HG03354 (cell line): ENCODE data around the gene CTNNBL1.
A peak's percentile ranks its signal among the peaks of the same experiment; 100 is the strongest.
"Not testable (repeated sequence)": the region's sequence is repeated elsewhere in the genome, so short reads cannot be mapped to it uniquely, and the experiment has no call there.

ENCODE experiments used
- ATAC-seq: cut with Tn5 transposase; IDR thresholded peaks from one replicate; pipeline ENCODE4 v1.9.1; 2021; ENCODE audit warnings: mild to moderate bottlenecking; ENCODE audit not compliant: unreplicated experiment, poor library complexity, severe bottlenecking

Gene CTNNBL1, protein sequence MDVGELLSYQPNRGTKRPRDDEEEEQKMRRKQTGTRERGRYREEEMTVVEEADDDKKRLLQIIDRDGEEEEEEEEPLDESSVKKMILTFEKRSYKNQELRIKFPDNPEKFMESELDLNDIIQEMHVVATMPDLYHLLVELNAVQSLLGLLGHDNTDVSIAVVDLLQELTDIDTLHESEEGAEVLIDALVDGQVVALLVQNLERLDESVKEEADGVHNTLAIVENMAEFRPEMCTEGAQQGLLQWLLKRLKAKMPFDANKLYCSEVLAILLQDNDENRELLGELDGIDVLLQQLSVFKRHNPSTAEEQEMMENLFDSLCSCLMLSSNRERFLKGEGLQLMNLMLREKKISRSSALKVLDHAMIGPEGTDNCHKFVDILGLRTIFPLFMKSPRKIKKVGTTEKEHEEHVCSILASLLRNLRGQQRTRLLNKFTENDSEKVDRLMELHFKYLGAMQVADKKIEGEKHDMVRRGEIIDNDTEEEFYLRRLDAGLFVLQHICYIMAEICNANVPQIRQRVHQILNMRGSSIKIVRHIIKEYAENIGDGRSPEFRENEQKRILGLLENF

DNA sequence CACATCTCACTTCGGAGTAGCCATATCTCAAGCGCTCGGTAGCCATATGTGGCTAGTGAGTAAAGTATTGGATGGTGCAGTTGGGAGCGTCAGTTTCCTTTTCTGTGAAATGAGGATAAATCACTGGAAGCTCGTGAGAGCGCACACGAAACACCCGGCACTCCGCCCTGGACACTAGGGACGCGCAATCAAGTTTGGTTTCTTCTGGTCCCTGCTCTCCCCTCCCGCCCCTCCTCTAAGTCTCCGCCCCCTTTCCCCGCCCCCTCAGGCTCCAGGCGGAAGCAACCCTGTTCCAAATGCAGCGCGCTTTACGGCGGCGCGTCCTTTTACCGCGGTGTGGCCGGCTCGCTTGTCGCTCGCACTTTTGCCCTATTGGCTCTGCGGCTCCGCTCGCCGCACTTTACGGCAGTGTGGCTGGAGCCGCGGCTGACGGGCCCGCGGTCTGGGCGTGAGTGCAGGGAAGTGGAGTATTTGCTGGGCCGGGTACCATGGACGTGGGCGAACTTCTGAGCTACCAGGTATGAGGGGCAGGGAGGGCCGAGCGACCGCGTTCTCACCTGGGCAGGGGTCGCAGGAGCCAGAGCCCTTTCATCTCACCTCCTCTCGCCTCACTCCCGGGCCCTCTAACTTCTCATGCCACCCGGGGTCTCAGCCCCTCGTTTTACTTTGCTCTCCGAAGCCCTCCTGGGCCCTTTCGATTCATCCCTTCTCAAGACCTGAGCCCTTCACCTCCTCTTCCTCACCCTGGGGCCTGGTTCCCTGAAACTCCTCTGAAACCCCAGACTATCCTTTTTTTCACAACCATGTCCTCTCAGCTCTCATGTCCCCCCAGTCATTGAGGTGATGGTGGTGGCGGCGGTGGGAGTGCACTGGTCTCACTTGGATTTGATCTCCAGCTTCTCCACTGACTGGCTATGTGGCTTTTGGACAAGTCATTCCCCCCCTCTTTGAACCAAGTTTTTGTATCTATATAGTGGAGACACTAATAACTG lies at the start of gene CTNNBL1:
TSS of gene CTNNBL1 (plus strand) at position 396 of the 992 bp plus-strand sequence. CDS start at position 489, 93 bp downstream.
- ATAC-seq: peak; percentile 81

DNA sequence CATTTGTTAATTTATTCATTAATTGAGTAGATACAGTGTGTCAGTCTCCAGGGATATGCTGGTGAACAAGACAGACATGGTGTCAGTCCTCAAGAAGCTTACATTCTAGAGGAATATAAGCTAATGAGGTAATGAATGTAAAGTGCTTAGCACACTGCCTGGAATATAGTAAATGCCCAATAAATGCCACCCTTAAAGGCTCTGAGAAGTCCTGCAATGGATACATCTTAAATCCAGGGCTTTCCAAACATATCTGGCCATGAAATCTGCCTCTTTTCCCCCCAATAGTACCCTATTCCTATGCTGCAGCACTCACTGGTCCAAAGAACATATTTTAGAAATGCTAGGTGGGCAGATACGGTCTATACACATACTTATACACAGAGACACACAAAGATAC lies 49.2 kb upstream of the CTNNBL1 start:
- ATAC-seq: no peak

DNA sequence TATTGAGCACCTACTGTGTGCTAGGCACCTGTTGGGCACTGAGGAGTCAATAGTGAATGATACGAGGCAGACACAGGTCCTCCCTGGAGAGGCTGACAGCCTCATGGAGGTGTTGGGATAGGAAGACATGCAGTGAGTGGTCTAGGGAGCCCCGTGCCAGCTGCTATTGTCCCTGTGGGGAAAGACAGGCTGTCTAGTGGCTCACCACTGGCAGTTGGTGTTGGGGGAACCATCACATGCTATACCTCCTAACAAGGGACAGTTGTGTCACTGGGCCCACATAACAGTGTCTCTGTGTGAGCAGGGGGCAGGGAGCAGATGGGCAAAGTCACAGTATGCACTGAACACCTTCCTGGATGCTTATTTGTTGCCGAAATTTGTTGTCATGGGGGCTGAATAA lies 45.9 kb upstream of the CTNNBL1 start:
- no peak for ATAC-seq

DNA sequence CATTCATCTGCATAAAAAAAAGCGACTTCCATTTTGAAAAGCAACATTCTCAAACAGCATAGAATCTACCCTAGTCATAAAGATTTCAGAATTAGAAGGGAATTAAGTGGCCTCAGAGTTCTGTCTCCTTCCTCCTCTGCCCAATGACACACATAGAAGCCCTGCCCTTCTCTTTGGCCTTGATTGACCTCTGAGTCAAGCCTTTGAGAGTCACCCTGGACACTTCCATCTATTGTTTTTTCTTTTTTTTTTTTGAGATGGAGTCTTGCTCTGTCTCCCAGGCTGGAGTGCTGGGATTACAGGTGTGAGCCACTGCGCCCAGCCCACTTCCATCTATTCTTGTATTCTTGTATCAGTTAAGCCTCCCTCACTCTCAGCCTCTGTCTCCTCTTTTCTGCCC lies 44.8 kb upstream of the CTNNBL1 start:
- ATAC-seq: no peak

DNA sequence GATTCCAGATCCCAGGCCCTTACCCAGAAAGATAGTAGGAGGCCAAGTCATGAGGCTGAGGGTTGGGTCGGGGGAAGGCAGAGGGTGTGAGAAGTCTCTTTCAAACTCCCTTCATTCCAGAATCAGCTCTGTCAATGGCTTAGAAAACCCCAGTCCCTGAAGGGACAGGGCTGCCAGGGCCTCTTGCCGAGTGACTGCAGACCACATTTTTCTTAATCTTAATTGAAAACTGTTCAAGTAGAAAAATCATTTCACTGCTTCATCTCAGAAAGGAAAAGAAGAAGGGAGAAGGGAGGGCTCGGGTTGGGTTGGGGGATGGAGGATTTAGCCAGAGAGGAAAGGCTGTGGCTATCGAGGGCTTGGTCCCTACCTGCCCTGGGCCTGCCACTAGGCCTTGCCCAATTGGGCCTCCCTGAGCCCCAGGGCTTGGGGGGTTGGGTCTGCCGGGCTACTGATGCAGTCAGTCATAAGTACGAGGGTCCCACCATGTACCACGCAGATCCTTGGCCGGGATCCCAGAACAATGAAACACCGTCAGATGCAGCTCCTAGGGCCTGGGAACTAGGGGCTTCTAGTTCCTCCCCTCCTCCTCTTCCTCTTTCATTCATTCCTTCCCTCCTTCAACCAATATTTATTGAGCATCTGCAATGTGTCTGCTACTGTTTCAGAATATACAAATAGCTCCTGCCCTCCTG lies 44.0 kb upstream of the CTNNBL1 start:
- ATAC-seq: no peak

DNA sequence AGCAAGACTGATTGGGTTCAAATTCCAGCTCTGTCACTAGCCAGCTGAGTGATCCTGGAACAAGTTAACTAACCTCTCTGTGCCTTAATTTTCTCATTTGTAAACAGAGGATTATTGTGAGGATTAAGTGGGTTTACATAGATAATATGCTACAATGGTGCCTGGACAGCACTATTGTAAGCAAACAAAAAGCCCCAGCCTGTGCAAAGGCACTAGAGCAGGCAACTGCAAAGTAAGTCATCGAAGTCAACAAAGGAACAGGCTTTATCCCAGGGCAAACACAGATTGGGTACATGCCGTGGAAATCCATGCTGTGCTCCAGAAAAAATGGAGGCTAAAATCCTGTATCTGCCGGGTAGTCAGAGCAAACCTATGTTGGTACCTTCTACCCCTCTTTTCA lies 43.2 kb upstream of the CTNNBL1 start:
- no peak for ATAC-seq

DNA sequence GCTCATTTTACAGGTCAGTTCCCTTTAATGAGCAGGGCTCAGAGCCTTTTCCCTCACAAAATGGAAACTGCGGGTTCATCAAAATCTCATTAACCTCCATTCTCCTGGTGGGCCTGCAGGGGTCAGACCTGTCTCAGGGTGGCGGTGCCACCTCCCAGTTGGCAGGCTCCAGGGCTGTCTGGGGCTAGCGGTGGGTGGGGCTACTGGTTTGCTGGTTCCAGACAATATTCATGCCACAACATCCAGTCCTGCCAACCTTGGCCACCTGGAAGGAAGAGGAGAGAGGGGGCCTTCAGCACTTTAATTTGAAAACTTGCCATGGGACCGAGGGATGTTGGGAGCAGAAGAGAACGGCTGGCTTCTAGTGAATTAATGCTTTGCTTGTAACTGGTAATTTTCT lies 41.9 kb upstream of the CTNNBL1 start:
- ATAC-seq: no peak

DNA sequence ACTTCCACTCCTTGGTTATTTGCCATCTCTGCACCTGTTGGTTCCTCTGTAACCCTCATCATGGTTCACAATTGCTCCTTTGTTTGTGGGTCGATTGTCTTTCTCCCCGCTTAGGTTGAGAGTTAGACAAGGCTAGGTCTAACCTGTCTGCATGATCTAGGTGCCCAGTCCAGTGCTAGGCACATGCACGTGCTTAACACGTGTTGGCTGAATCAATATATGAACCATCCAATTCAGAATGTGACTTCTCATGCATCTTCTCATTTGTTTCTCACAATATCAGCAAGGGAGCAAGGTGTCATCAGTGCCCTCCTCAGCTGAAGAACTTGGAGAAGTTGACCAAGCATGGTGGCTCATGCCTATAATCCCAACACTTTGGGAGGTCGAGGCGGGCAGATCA lies 36.9 kb upstream of the CTNNBL1 start:
- no peak for ATAC-seq

DNA sequence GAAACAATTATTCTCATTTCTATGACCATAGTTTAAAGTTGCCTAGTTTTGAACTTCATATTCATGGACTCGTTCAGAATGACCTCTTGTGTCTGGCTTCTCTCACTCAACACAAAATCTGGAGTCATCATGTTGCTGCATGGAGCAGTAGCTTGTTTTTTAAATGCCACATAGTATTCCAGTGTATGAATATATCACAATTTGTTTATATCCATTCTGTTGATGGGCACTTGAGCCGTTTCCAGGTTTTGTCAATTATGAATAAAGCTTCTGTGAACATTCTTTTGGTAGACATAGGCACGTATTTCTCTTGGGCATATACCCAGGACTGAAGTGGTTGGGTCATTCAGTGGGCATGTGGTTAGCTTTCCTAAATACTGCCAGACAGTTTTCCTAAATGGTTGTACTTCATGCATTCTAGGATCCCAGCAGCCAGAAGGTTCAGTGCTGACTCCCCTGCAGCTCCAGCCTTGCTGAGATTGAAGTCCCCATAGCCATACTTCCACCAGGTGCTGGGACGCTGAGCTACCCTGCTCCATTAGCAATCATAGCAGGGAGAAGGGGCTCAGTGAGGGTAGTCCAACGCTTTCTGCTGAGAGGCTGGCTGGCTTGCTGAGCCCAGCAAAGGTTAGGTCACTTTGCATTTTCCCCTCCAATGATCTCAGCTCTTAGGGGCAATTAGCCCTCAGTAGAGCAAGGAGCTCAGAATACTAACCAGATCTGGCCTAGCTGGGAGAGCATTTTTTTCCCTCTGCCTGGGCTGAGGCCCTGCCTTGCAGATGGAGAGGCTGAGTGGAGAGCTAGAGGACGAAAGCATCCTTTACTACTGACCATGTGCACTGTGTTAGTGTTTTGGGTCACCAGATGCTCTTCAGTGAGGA lies 35.7 kb upstream of the CTNNBL1 start:
- ATAC-seq: no peak

DNA sequence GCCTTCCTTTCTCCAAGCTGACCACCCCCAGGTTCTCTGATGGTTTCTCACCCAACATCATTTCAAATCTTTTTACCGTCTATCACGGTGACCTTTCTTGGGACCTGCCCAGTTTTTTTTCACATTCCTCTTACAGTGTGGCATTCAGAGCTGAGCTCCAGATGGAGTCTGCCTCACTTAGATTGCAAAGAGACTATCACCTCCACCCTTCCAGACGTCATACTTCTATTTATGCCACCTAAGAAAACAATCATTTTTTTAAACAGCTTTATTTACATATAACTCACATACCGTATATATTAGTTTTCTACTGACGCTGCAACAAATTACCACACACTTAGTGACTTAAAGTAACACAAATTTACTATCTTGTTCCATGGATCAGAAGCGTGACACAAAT lies 32.3 kb upstream of the CTNNBL1 start:
- no peak for ATAC-seq

DNA sequence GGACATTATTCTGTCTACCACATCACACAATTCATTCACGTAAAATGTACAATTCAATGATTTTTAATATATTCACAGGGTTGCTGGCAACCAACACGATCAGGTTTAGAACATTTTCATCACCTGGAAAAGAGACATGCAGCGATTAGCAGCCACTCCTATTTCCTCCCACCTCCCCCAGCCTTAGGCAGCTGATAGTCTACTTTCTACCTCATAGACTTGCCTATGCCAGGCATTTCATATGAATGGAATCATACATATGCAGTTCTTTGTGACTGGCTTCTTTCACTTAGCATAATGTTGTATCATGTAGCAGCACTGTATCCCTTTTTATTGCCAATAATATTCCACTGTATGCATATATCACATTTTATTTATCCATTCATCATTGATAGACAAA lies 31.5 kb upstream of the CTNNBL1 start:
- no peak for ATAC-seq

DNA sequence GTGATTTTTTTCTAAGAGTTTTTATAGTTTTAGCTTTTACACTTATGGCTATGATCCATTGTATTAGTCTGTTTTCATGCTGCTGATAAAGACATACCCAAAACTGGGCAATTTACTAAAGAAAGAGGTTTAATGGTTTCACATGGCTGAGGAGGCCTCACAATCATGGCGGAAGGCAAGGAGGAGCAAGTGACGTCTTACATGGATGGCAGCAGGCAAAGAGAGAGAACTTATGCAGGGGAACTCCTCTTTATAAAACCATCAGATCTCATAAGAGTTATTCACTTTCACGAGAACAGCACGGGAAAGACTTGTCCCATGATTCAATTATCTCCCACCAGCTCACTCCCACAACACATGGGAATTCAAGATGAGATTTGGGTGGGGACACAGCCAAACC lies 29.2 kb upstream of the CTNNBL1 start:
- not testable (repeated sequence) for ATAC-seq

DNA sequence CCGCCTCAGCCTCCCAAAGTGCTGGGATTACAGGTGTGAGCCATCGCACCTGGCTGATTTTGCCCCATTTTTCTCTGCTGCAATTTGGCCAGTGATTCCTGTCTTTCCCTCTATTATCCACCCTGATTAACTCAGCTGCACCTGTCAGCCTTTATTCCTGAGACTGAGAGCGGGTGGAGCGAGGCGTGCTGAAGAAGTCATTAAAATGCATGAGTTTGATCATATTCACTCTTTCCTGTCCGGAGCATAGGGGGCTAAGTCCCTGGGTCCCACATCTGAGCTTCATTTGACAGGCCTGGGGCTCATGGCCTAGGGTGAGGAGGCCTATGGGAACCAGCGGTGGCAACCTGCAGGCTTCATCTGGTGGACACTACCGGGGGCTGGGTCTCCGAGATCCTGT lies 25.7 kb upstream of the CTNNBL1 start:
- ATAC-seq: no peak

DNA sequence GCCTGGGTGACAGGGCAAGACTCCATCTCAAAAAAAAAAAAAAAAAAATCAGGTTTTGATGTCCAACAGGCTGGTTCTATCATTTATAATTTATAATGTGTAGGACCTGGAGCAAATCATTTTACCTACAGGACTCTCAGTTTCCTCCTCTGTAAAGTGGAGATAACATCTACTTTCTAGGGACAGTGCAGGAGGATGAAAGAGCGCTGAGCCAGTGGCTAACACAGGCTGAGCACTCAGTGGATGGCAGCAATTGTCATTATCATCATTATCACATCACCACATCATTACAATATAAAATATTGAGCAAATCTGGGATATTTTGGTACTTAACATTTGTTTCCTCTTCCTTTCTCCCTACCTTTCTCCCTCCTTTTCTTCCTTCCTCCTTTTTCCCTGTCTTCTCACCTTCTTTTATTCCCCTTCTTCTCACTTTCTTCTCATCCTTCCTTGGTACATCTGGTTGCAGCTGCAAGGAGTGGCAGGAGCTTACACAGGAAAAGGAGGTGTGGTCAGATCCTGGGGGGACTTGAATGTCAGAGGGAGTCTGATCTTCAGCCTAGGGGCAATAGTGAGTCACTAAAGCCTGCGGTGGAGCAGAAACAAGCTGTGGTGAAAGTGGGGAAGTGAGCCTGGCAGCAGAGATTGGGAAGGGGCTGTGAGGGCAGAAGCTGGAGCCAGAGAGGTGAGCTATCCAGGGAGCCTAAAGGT lies 24.6 kb upstream of the CTNNBL1 start:
- ATAC-seq: no peak

DNA sequence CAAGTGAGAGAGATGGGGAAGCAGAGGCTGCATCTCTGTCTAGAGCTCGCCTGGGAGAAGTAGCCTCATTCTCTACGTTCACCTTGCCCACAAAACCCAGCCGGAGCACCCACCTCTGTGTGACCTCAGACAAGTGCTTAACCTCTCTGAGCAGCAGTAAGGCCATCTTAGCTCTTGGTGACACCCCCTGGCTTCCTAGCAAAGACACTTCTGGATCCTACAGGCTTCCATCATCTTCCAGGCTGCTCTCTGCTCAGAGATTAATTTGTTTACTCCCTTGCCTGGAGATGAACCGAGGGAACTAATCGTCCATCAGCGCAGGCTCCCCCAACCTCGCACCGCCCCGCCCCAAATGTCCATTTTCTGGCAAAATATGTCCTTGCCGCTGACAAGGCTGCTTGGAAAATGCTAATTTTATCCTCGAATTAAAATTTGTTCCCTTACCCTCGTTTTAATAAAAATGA lies 24.0 kb upstream of the CTNNBL1 start:
- ATAC-seq: no peak

DNA sequence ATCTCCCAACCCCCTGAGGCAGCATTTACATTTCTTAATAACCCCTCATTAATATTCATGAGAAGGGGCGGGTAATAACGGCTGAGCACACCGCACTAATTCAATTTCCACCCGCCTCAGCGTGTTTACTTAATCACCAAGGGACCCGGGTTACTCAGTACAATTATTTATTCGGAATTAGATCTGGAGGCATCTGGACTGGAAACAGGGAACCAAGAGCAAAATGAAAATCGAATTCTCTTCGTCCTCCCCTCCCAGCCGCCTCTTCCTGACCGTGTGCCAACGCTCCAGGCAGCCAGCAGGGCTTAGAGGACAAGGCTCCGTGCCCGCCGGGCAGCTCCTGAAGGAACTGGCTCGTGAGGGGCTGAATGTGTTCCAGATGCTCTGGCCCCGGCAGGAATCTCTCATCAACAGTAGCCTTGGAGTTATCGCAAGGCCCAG lies 23.5 kb upstream of the CTNNBL1 start:
- no peak for ATAC-seq

DNA sequence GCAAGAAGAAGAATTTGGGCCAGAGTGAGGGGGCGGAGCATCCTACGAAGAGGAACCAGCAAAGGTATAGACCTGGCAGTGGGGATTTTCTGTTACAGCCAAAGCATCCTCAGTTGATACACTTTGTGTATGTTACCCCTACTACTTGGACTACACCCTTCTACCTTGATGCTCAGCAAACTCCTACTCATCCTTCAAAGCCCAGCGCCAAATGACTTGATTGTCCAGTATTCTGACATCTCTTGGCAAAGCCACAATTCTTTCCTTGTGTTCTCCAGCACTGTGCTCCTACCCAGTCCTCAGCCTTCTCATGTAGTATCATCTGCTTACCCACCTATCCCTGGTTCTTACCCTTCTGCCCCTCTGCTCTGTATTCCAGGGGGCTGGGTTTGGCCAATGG lies 21.7 kb upstream of the CTNNBL1 start:
- no peak for ATAC-seq

DNA sequence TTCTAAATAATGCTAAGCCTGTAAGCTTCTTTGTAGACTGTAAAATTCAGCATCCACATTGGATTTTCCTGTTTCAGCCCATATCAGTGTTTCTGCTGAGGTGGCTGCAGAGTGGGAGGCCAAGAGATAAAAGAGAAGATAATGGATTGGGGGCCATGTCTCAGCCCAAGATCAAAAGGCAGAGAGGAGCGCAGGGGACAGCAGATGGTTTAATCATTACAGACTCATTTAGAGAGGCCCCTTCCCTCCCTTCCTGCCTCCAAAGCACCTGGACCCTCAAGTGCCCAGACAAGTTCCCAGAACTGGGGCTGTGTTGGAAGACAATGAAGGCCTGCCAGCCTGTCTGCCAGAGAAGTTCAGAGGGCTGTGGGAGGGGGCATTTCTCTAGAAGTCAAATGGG lies 20.4 kb upstream of the CTNNBL1 start:
- ATAC-seq: no peak
